Measurements from ENCODE around the gene SUGCT. TPM values are rescaled to one million over a fixed set of nuclear protein-coding genes. Genes with fewer than 3 reads are reported as not detected.

SUGCT gene
- total and polyA plus RNA-seq, 8 donors, result 2.0 to 4.2 (median 2.9) TPM

GRCh38 chr7:40303996-40304395, 169.2 kb downstream of the SUGCT start:
- Histone ChIP-seq H3K4me1 (no peaks in the 10 kb centered on the region), H3K27ac (no peak overlapping the region), H3K9me3 (no peaks in the 10 kb centered on the region), H3K4me3 (no peak overlapping the region), H3K36me3 (no peaks in the 10 kb centered on the region), H3K27me3 (no peaks in the 10 kb centered on the region)
- DNase-seq (no peak), ATAC-seq (no peak)
- TF ChIP-seq CTCF (IDR thresholded peaks at IDR 0.05), result no peak
- intact Hi-C loops (cut with DNase I), result no loop called here

DNA sequence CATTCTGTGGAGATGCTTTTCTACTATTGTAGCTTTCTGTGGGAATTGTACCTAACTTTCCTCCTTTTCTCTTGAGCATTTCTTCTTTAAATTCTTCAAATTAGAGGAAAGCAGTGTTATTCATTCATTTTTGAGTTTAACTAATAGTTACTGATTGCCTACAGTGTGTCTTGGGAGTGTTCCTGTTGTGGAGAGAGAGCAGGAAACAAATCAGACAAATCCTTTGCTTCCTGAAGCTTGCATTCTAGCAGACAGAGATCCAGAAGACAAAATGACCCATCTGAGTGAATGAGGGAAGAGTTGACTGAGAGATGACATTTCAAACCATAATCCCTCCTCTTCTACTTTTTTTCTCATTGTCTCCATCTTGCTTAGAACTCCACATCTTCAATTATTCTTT, 170.4 kb downstream of the SUGCT start:
- ATAC-seq (no peak), DNase-seq (no peak)
- no peaks in the 10 kb centered on the region for H3K36me3 ChIP-seq
- TF ChIP-seq CTCF (IDR thresholded peaks at IDR 0.05), result no peak
- intact Hi-C loops (cut with DNase I), result no loop called here
- no peak overlapping the region for H3K27ac ChIP-seq
- H3K9me3 ChIP-seq, result no peaks in the 10 kb centered on the region
- H3K4me1 ChIP-seq, result no peaks in the 10 kb centered on the region
- H3K27me3 ChIP-seq, result no peaks in the 10 kb centered on the region
- H3K4me3 ChIP-seq, result no peak overlapping the region

- H3K4me1 ChIP-seq, result no peaks in the 10 kb centered on the region
- no peak overlapping the region for H3K4me3 ChIP-seq
- H3K27me3 ChIP-seq, result no peaks in the 10 kb centered on the region
- DNase-seq, result no peak
- H3K27ac ChIP-seq, result no peak overlapping the region
- no peak for ATAC-seq
- no peak for TF ChIP-seq CTCF (IDR thresholded peaks at IDR 0.05)
- H3K36me3 ChIP-seq, result no peaks in the 10 kb centered on the region
- no peaks in the 10 kb centered on the region for H3K9me3 ChIP-seq
- intact Hi-C loops (cut with DNase I), result no loop called here
Measured at GRCh38 chr7:40306025-40306424, 171.2 kb downstream of the SUGCT start.

- Histone ChIP-seq H3K27ac (no peak overlapping the region), H3K36me3 (no peaks in the 10 kb centered on the region), H3K4me3 (no peak overlapping the region), H3K4me1 (no peaks in the 10 kb centered on the region), H3K9me3 (no peaks in the 10 kb centered on the region), H3K27me3 (no peaks in the 10 kb centered on the region)
- intact Hi-C loops (cut with DNase I), result no loop called here
- no peak for TF ChIP-seq CTCF (IDR thresholded peaks at IDR 0.05)
- ATAC-seq (no peak), DNase-seq (no peak)
Measured at GRCh38 chr7:40306596-40306995, 171.8 kb downstream of the SUGCT start.

DNA sequence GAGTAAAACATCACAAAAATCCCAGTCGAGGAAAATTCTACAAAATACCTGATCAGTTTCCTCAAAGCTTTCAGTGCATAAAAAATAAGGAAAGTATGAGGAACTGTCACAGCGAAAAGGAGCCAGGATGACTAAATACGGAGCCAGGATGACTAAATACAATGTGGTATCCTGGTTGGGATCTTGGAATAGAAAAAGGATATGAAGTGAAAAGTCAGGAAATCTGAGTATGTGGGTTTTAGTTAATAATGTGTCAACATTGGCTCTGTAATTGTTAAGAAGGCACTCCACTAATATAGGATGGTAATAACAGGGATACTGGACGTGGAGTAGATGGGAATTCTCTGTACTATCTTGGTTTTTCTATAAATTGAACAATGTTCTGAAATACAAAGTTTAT, 175.5 kb downstream of the SUGCT start:
- ATAC-seq, result no peak

More for the DNA sequence above, 175.5 kb downstream of the SUGCT start:
- no peak overlapping the region for H3K27ac ChIP-seq
- DNase-seq, result no peak
- H3K4me3 ChIP-seq, result no peak overlapping the region
- no peaks in the 10 kb centered on the region for H3K27me3 ChIP-seq
- H3K4me1 ChIP-seq, result no peaks in the 10 kb centered on the region
- intact Hi-C loops (cut with DNase I), result no loop called here
- H3K9me3 ChIP-seq, result no peaks in the 10 kb centered on the region
- H3K36me3 ChIP-seq, result no peaks in the 10 kb centered on the region
- TF ChIP-seq CTCF (IDR thresholded peaks at IDR 0.05), result no peak

All from left lung (tissue), 10 donors.